ELF-1 (cell line): ENCODE data around the gene TNFRSF4.

Experiments used
- DNase-seq: peaks from one replicate; pipeline ENCODE4 v3.0.0-alpha.2; 2016; ENCODE audit warnings: low read depth, low spot score

TNFRSF4 gene

GRCh38 chr1:1183221-1183747 lies 30.7 kb downstream of the TNFRSF4 start:
- DNase-seq = no peak

GRCh38 chr1:1182491-1183220 lies 31.3 kb downstream of the TNFRSF4 start:
- no peak for DNase-seq

GRCh38 chr1:1181938-1182410 lies 32.0 kb downstream of the TNFRSF4 start:
- no peak for DNase-seq

- DNase-seq = no peak
Observed at GRCh38 chr1:1181129-1181937, 32.6 kb downstream of the TNFRSF4 start.

GRCh38 chr1:1179983-1180861 lies 33.7 kb downstream of the TNFRSF4 start:
- DNase-seq = no peak

GRCh38 chr1:1179346-1179982 lies 34.5 kb downstream of the TNFRSF4 start:
- DNase-seq = no peak

- DNase-seq = no peak
Observed at GRCh38 chr1:1178794-1179331, 35.1 kb downstream of the TNFRSF4 start.

GRCh38 chr1:1177452-1178206 lies 36.3 kb downstream of the TNFRSF4 start:
- no peak for DNase-seq

GRCh38 chr1:1176931-1177330 lies 37.0 kb downstream of the TNFRSF4 start:
- DNase-seq = no peak

- DNase-seq = peak; percentile 64
Observed at GRCh38 chr1:1176063-1176761, 37.7 kb downstream of the TNFRSF4 start.

- DNase-seq = no peak
Observed at GRCh38 chr1:1175221-1176062, 38.5 kb downstream of the TNFRSF4 start.

GRCh38 chr1:1173793-1174415 lies 40.0 kb downstream of the TNFRSF4 start, which contains the start of gene TTLL10:
TTLL10 (plus strand) TSS chr1:1173880; CDS start chr1:1179216, 5,336 bp downstream.
- peak; percentile 83 for DNase-seq

GRCh38 chr1:1173061-1173792 lies 40.7 kb downstream of the TNFRSF4 start:
- DNase-seq = no peak

GRCh38 chr1:1171546-1172340 lies 42.2 kb downstream of the TNFRSF4 start:
- DNase-seq = no peak

GRCh38 chr1:1171161-1171545 lies 42.8 kb downstream of the TNFRSF4 start:
- DNase-seq = no peak
